ENCODE data around the gene SPI1.

The SPI1 gene

DNA sequence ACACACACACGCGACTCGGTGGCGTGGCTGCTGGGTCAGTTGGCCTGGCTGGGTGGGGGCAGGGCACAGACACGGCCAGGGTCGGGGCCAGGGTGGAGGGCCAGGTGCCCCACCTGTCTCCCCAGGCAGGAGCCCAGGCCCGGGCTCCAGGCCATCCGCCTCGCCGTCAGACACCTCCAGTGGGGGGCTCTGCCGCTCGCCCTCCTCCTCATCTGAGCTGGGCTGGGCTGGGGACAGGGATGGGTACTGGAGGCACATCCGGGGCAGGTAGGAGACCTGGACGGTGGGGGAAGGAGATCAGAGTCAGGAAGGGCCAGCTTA, 19.7 kb downstream of the SPI1 start:
- no peak for DNase-seq (ENCODE audit: low read depth)

GRCh38 chr11:47357985-47358730, 20.2 kb downstream of the SPI1 start:
- no peak for DNase-seq (ENCODE audit: low read depth)

GRCh38 chr11:47356998-47357329, 21.4 kb downstream of the SPI1 start:
- DNase-seq (ENCODE audit: low read depth): no peak

GRCh38 chr11:47356129-47356997, 22.0 kb downstream of the SPI1 start:
- DNase-seq (ENCODE audit: low read depth): no peak

- DNase-seq (ENCODE audit: low read depth): peak; percentile 88
Measured at GRCh38 chr11:47355283-47356128, 22.8 kb downstream of the SPI1 start.

DNA sequence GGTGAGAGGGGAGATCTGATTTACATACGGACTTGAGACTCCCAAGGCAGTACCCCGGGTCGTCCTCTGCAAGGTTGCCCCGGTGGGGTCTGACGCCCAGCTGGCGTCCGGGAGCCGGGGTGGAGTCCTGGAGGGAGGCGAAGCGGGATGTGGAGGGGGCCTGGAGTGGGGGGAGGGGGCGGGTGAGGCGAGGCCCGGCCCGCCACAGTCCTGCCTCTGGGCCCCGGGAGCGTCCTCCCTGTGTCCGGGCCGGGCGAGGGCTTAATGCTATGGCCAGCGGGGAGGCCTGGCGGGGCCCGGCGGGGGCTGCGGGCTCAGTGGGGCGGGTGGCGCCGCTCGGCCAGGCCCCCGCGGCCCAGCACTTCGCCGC, 23.4 kb downstream of the SPI1 start:
- no peak for DNase-seq (ENCODE audit: low read depth)

DNA sequence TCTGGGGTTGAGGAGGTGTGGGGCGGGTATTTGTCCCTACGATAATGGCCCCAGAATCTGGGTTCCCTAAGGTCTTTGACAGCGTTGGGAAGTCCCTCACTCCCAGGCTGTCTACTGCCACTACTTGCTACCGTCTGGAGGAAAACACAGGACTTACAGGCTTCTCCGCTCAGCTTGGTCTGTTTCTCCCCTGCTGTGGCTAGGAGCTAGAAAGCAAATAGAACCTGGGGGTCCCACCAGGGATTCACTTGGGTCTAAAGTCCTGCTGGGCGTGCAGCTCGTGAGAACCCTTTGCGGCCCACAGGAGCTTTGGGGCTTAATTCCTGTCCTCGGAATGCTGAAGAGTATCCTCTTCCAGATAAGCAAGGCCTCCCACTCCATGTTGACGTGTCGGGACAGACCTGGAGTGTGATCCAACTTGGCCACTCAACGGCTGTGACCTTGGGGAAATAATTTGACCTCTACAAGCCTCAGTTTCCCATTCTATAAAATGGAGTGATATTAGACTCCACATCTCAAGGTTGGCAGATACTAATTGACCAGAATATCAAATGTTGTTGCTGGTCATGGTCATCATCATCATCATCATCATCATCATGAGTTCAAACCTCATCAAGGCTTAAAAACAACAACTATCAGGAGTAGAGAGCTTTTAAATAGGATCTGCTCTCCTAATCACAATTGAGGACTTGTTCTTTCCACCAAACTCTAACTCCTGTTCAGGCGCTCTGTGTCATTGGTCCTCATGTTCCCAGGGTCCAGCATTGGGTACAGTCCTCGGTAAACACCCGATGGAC, 24.2 kb downstream of the SPI1 start:
- no peak for DNase-seq (ENCODE audit: low read depth)

DNA sequence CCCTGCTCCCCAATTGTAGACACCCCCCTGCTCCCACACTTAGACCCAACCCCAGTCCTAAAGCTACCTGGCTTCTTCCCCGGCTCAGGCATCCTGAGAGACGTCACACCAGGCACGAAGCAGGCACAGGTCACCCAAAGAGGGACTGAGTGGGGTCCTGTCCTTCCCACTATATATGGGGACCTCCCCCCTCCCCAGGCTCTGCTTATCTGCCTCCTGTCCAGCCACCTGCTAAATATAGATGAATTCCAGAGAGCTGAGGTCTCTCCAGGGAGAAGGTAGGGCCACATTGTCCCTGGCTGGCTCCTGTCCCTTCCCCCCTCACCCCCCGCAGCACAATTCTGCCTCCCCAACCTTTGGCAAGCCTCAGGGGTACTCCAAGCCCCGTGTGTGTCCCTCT, 25.8 kb downstream of the SPI1 start, which contains the start of gene MYBPC3:
TSS of gene MYBPC3 (minus strand) at position 147 of the 400 bp plus-strand sequence. CDS start at position 92, 55 bp downstream.
- no peak for DNase-seq (ENCODE audit: low read depth)

DNA sequence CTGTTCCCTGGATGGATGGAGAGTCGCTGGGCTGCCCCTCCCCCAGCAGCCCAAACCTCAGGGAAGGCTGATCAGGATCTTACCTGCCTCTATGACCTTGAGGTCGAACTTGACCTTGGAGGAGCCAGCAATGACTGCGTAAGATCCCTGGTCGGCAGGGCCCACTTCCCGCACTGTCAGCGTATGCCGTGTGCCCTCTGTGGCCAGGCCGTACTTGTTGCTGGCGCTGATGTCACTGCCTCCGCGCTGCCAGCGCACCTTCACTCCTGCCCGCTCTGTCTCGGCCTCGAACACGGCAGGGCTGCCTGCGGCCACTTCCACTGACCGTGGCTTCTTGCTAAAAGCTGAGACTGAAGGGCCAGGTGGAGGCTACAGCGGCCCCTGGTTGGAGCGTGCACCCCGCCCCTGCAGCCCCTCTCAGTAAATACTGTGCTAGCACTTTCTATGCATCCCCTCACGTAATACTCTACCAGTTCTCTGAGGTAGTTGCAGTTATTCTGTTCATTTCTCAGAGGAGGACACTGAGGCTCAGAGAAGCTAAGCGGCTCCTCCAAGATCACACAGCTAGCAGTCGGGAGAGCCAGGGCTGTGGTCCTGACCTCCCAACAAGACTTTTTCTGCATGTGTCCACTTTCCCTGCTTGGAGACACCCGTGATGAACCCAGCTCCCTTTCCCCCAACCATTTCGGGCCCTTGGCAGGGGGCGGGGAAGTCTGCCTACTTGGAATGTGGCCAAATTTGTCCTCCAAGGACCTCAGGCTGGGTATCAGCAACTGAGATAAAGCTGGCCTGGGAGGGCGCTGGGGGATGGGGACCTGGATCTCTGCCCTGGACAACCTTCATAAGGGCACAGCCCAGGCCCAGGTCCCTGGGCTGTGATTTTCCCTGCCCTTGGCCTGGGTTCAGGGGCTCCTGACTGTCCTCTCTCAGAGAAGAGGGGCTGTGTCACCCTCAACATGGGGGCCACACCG, 26.9 kb downstream of the SPI1 start:
- DNase-seq (ENCODE audit: low read depth): no peak

DNA sequence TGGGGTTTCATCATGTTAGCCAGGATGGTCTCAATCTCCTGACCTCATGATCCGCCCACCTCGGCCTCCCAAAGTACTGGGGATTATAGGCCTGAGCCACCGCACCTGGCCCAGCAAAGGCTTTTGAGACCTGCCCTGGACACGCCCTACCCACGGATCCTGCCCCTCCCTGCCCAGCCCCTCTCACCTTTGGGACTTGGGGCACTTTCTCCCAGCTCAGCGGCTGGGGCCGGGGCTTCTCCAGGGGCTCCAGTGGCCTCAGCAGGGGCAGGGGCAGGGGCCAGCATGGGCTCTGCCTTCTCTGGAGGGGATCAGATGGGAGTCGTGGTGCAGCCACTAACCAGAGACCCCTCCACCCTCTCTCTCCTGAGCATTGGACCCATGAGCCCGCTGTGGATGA, 28.0 kb downstream of the SPI1 start:
- DNase-seq (ENCODE audit: low read depth): no peak

GRCh38 chr11:47349521-47350095, 28.7 kb downstream of the SPI1 start:
- no peak for DNase-seq (ENCODE audit: low read depth)

- peak; percentile 6 for DNase-seq (ENCODE audit: low read depth)
Measured at GRCh38 chr11:47348859-47349258, 29.5 kb downstream of the SPI1 start.

- DNase-seq (ENCODE audit: low read depth): no peak
Measured at GRCh38 chr11:47348131-47348802, 30.1 kb downstream of the SPI1 start.

DNA sequence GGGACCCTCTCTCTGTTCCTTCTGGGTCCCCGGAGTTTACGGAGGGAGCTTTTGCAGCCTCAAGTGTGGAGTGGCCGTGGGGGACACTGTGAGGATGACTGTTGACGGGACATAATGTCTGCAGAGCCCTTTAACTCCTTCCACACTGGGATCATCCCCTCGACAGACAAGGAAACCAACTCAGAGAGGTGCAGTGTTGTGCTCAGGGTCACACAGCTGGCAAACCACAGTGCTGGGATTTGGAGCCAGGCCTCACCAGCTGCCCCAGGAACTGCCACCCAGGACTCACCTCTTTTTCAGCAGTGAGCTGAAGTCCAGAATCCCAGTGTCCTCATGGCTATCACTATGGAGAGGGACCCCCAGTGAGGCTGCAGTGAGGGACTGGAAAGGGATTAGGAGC, 31.2 kb downstream of the SPI1 start:
- DNase-seq (ENCODE audit: low read depth): no peak

DNA sequence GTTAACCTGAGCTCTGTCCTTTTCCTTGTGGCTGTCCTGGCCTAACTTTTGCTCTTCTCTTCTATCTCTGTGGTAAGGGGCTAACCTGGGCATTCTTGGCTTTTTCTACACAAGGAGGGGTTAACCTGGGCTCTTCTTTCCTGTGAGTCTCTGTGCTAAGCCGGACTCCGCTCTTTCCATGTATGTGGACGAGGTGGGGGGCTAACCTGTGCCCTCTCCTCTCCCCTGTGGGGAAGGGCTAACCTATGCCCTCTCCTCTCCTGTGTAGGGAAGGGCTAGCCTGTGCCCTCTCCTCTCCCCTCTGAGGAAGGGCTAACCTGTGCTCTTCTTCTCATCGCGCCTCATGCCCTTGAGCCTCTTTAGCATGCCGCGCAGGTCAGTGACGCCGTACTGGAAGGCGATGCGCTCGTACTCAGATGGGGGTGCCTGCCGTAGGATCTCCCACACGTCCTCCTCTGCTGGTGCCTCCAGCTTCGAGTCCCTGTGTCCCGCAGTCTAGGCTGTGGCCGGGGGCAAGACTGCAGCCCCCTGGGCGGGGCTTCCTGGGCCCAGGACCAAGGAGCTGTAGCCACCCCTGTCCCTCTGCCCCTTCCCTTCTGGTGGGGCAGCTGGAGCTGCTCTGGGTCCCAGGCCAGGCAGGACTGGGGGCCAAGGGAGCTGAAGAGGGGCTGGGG, 32.3 kb downstream of the SPI1 start:
- DNase-seq (ENCODE audit: low read depth): no peak

- no peak for DNase-seq (ENCODE audit: low read depth)
Measured at GRCh38 chr11:47342854-47343253, 35.5 kb downstream of the SPI1 start.

GRCh38 chr11:47342036-47342803, 36.1 kb downstream of the SPI1 start:
- DNase-seq (ENCODE audit: low read depth): no peak
